ENCODE data around the gene KIF2A. TPM values are rescaled to one million over a fixed set of nuclear protein-coding genes. Genes with fewer than 3 reads are reported as not detected.

Gene KIF2A
- total and polyA plus RNA-seq, 2 of the 4 experiments (the other 2 are of a cell fraction), result 23.6 to 37.3 TPM

DNA sequence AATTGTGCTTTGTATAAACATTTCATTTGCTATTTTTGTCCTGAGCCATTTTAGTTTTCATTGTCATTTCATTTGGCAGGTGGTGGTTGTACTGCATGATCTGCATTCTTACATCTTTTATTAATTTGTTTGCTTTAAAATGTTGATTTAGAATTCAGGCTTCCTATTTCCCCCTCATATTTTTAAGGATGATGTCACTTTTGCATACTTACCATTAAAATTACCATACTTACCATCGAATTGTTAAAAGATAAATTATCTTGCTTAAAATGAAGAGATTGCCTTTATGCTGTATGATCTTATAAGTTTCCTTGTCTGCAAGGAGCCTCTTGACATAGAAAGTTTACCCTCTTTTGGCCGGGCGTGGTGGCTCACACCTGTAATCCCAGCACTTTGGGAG, 66.6 kb downstream of the KIF2A start:
- no peak overlapping the region for H3K4me3 ChIP-seq (ENCODE audit: insufficient read depth, low read depth, low read length)
- H3K9me3 ChIP-seq (ENCODE audit: control insufficient read depth, insufficient read depth, low read length), result no peaks in the 10 kb centered on the region
- intact Hi-C loops (cut with micrococcal nuclease), result no loop called here
- H2AFZ ChIP-seq (replicated peaks; ENCODE audit: low read length, poor library complexity), result no peak overlapping the region
- H3K56ac ChIP-seq (ENCODE audit: extremely low read depth, insufficient read depth, low read length), result no peak overlapping the region
- no peak overlapping the region for H2BK120ac ChIP-seq (ENCODE audit: low read depth, low read length)
- H2BK5ac ChIP-seq (ENCODE audit: low read depth, low read length, poor library complexity, severe bottlenecking), result no peak overlapping the region
- H3K9ac ChIP-seq (ENCODE audit: low read depth, low read length), result no peak overlapping the region
- no peak for DNase-seq
- no peak overlapping the region for H2AK5ac ChIP-seq (ENCODE audit: low read depth, low read length)
- no peak overlapping the region for H3K18ac ChIP-seq (ENCODE audit: low read depth, low read length)
- no peak overlapping the region for H4K5ac ChIP-seq (ENCODE audit: low read depth, low read length)
- H3K4me2 ChIP-seq (ENCODE audit: low read depth, low read length), result no peak overlapping the region
- H2BK15ac ChIP-seq (ENCODE audit: low read depth, low read length), result no peak overlapping the region
- no peak overlapping the region for H3K14ac ChIP-seq (replicated peaks; ENCODE audit: low read depth, low read length)
- no peak overlapping the region for H4K8ac ChIP-seq (ENCODE audit: low read depth in 2 of 2, low read length in 2 of 2)
- TF ChIP-seq RCOR1 (IDR thresholded peaks at IDR 0.05; ENCODE audit: insufficient replicate concordance, low read length), result no peak
- TF ChIP-seq MAFK (IDR thresholded peaks at IDR 0.05; ENCODE audit: low read depth, low read length), result no peak
- no peak for TF ChIP-seq CEBPB (IDR thresholded peaks at IDR 0.05; ENCODE audit: low read depth, low read length)
- TF ChIP-seq MXI1 (IDR thresholded peaks at IDR 0.05; ENCODE audit: borderline replicate concordance, low read depth, low read length), result no peak
- no peak for TF ChIP-seq FOS (IDR thresholded peaks at IDR 0.05; ENCODE audit: low read depth, low read length)
- TF ChIP-seq POLR2A (IDR thresholded peaks at IDR 0.05; ENCODE audit: low read depth, low read length), result no peak
- no peak for TF ChIP-seq SMC3 (IDR thresholded peaks at IDR 0.05; ENCODE audit: low read depth, low read length)
- TF ChIP-seq, protein P1, sequence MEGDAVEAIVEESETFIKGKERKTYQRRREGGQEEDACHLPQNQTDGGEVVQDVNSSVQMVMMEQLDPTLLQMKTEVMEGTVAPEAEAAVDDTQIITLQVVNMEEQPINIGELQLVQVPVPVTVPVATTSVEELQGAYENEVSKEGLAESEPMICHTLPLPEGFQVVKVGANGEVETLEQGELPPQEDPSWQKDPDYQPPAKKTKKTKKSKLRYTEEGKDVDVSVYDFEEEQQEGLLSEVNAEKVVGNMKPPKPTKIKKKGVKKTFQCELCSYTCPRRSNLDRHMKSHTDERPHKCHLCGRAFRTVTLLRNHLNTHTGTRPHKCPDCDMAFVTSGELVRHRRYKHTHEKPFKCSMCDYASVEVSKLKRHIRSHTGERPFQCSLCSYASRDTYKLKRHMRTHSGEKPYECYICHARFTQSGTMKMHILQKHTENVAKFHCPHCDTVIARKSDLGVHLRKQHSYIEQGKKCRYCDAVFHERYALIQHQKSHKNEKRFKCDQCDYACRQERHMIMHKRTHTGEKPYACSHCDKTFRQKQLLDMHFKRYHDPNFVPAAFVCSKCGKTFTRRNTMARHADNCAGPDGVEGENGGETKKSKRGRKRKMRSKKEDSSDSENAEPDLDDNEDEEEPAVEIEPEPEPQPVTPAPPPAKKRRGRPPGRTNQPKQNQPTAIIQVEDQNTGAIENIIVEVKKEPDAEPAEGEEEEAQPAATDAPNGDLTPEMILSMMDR (conservative IDR thresholded peaks at IDR 0.05; ENCODE audit: low read depth, low read length), result no peak
- TF ChIP-seq, protein P2, sequence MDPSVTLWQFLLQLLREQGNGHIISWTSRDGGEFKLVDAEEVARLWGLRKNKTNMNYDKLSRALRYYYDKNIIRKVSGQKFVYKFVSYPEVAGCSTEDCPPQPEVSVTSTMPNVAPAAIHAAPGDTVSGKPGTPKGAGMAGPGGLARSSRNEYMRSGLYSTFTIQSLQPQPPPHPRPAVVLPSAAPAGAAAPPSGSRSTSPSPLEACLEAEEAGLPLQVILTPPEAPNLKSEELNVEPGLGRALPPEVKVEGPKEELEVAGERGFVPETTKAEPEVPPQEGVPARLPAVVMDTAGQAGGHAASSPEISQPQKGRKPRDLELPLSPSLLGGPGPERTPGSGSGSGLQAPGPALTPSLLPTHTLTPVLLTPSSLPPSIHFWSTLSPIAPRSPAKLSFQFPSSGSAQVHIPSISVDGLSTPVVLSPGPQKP (IDR thresholded peaks at IDR 0.05; ENCODE audit: borderline replicate concordance, low read depth, low read length), result no peak
- no peak for TF ChIP-seq NFE2L2 (IDR thresholded peaks at IDR 0.05; ENCODE audit: low read depth, low read length)
- TF ChIP-seq CHD1 (IDR thresholded peaks at IDR 0.05; ENCODE audit: low read depth, low read length), result no peak
- no peak for TF ChIP-seq BHLHE40 (IDR thresholded peaks at IDR 0.05; ENCODE audit: low read depth, low read length)
- no peak for TF ChIP-seq USF2 (IDR thresholded peaks at IDR 0.05; ENCODE audit: low read depth, low read length)
- no peak for TF ChIP-seq RAD21 (IDR thresholded peaks at IDR 0.05; ENCODE audit: low read length)
- in situ Hi-C loops (cut with MboI; ENCODE audit: low sequenced_read_pairs), result no loop called here
- H3K36me3 ChIP-seq (ENCODE audit: control insufficient read depth, insufficient read depth, low read length), result peaks cover 19% of the 10 kb centered on the region
- ChIA-PET POLR2A (ENCODE audit: unreplicated experiment) (no interaction called here), CTCF (no interaction called here)
- no peaks in the 10 kb centered on the region for H3K4me1 ChIP-seq (ENCODE audit: control insufficient read depth, insufficient read depth, low read length)
- H3K79me1 ChIP-seq (ENCODE audit: low read depth in 1 of 2, low read length in 2 of 2), result peaks cover 3% of the 10 kb centered on the region in 2 experiments; a peak in 1 of 4 replicates
- H3K23ac ChIP-seq (ENCODE audit: low read depth, low read length), result no peak overlapping the region
- dilution Hi-C loops (cut with HindIII; ENCODE audit: low sequenced_read_pairs, unreplicated experiment), result no loop called here
- no peak for ATAC-seq (ENCODE audit: low read depth)
- BruUV-seq (replicated peaks), result no TSS peak
- no peak overlapping the region for H2AK9ac ChIP-seq (replicated peaks; ENCODE audit: low read depth, low read length, poor library complexity)
- H3K9me1 ChIP-seq (ENCODE audit: insufficient read depth, low read length), result no peaks in the 10 kb centered on the region
- no peaks in the 10 kb centered on the region for H4K20me1 ChIP-seq (ENCODE audit: insufficient read depth, low read length)
- no peak overlapping the region for H3K4ac ChIP-seq (ENCODE audit: low read depth, low read length)
- WGBS, 2 experiments (ENCODE audit: extremely low coverage in 2 of 2, insufficient read length in 1 of 2), result no CpG with 5 or more reads among the region's 3 CpGs
- no peaks in the 10 kb centered on the region for H3K27me3 ChIP-seq (ENCODE audit: control insufficient read depth, insufficient read depth, low read length)
- no peak overlapping the region for H4K91ac ChIP-seq (ENCODE audit: insufficient read depth, low read depth, low read length)
- H2BK20ac ChIP-seq (ENCODE audit: low read depth, low read length), result no peak overlapping the region
- no peak overlapping the region for H3K27ac ChIP-seq (ENCODE audit: insufficient read depth, low read length)

Measured in IMR-90 (cell line).